Thyroid gland (tissue), 4 donors: ENCODE data around the gene DPYSL4. TPM values are rescaled to one million over a fixed set of nuclear protein-coding genes. Genes with fewer than 3 reads are reported as not detected.
"Not testable (repeated sequence)": the region's sequence is repeated elsewhere in the genome, so short reads cannot be mapped to it uniquely, and the experiment has no call there.

Source experiments
- DNase-seq, 2 donors: peaks; one replicate each; pipeline ENCODE4 v3.0.0-alpha.2; 2019
- H3K27ac ChIP-seq, 3 donors: fragments of 200-600 bp; sonication (generic); 1 replicate in 2 of 3; 2 replicates in 1 of 3; pipeline ENCODE4 v1.5.1; 2016 to 2019; ENCODE audit warnings: mild to moderate bottlenecking in 1 of 3, moderate library complexity in 1 of 3
- H3K27me3 ChIP-seq: fragments of 200-600 bp; sonication (generic); one replicate; pipeline ENCODE4 v1.5.1; 2019
- H3K36me3 ChIP-seq, 2 donors: fragments of 200-600 bp; sonication (generic); one replicate each; pipeline ENCODE4 v1.5.1; 2016 to 2019
- H3K4me1 ChIP-seq, 2 donors: fragments of 200-600 bp; sonication (generic); one replicate each; pipeline ENCODE4 v1.5.1; 2017 to 2019
- H3K4me3 ChIP-seq, 3 donors: fragments of 200-600 bp; sonication (generic); replicated peaks in 1 of 3; 1 replicate in 2 of 3; 2 replicates in 1 of 3; pipeline ENCODE4 v1.5.1; 2016; ENCODE audit warnings: mild to moderate bottlenecking in 1 of 3
- H3K9me3 ChIP-seq: fragments of 200-600 bp; sonication (generic); one replicate; pipeline ENCODE4 v1.5.1; 2017
- POLR2A ChIP-seq, 2 donors: fragments of 450-650 bp; IDR thresholded peaks; one replicate each; pipeline ENCODE4 v1.6.1; 2017; ENCODE audit warnings: antibody characterized with exemption in 2 of 2, mild to moderate bottlenecking in 2 of 2, moderate library complexity in 1 of 2
- WGBS, 2 donors: methylation state at CpG; one replicate each; pipeline ENCODE4 v1.1.5; 2017; 5-methylcytosine and 5-hydroxymethylcytosine counted together
- intact Hi-C: fragments of 100-400 bp; cut with DNase I; formaldehyde crosslinking; loops from one replicate; pipeline ENCODE4 v1.15.1; 2023
- total RNA-seq, 4 donors: library from RNA; depleted of rRNA; stranded (reverse); fragments of >200 nt; gene quantifications; one replicate each; pipeline ENCODE4 v1.2.3, GENCODE V29; 2016
- TF ChIP-seq, protein P1 (sequence below), 6 experiments: fragments of 200-600 bp in 3 of 6; fragments of 450-650 bp in 3 of 6; sonication (generic) in 3 of 6; IDR thresholded peaks; one replicate each; pipeline ENCODE4 v1.5.1; 2016 to 2019; ENCODE audit warnings: antibody characterized with exemption in 6 of 6, mild to moderate bottlenecking in 2 of 6, inconsistent platforms in 1 of 6, moderate library complexity in 1 of 6

DPYSL4 gene
- total RNA-seq, 4 donors from 2014 or later, result 0.54 to 1.5 (median 0.81) TPM

- no peaks in the 10 kb centered on the region for H3K36me3 ChIP-seq
- H3K27ac ChIP-seq, result no peak overlapping the region
- 45 to 56% methylated on average over 2 of the region's 2 CpGs for WGBS, 2 donors
- no peak overlapping the region for H3K4me3 ChIP-seq
- no peaks in the 10 kb centered on the region for H3K27me3 ChIP-seq
- intact Hi-C loops, result no loop called here
- H3K9me3 ChIP-seq, result no peaks in the 10 kb centered on the region
- DNase-seq, result no peak
- TF ChIP-seq POLR2A (IDR thresholded peaks at IDR 0.05), result no peak
- TF ChIP-seq, protein P1, sequence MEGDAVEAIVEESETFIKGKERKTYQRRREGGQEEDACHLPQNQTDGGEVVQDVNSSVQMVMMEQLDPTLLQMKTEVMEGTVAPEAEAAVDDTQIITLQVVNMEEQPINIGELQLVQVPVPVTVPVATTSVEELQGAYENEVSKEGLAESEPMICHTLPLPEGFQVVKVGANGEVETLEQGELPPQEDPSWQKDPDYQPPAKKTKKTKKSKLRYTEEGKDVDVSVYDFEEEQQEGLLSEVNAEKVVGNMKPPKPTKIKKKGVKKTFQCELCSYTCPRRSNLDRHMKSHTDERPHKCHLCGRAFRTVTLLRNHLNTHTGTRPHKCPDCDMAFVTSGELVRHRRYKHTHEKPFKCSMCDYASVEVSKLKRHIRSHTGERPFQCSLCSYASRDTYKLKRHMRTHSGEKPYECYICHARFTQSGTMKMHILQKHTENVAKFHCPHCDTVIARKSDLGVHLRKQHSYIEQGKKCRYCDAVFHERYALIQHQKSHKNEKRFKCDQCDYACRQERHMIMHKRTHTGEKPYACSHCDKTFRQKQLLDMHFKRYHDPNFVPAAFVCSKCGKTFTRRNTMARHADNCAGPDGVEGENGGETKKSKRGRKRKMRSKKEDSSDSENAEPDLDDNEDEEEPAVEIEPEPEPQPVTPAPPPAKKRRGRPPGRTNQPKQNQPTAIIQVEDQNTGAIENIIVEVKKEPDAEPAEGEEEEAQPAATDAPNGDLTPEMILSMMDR (IDR thresholded peaks at IDR 0.05), result no peak
- H3K4me1 ChIP-seq, result peaks cover 11 to 15% of the 10 kb centered on the region in 2 donors
These were observed 28.5 kb upstream of the DPYSL4 start for GRCh38 chr10:132158122-132158741.

- DNase-seq, result no peak
- Histone ChIP-seq H3K9me3 (no peaks in the 10 kb centered on the region), H3K4me3 (no peak overlapping the region), H3K27ac (no peak overlapping the region), H3K27me3 (no peaks in the 10 kb centered on the region), H3K4me1 (peaks cover 11 to 16% of the 10 kb centered on the region in 2 donors), H3K36me3 (no peaks in the 10 kb centered on the region)
- intact Hi-C loops, result no loop called here
- TF ChIP-seq, protein P1 (IDR thresholded peaks at IDR 0.05), result no peak
- no peak for TF ChIP-seq POLR2A (IDR thresholded peaks at IDR 0.05)
- WGBS, 2 donors, result 60% methylated on average over 1 of the region's 7 CpGs; no CpG with 5 or more reads in 1 of the 2 donors
These were observed 27.9 kb upstream of the DPYSL4 start for GRCh38 chr10:132158823-132159222.

GRCh38 chr10:132159302-132160230 is 27.2 kb upstream of the DPYSL4 start:
- WGBS, 2 donors, result 100% methylated on average over 2 of the region's 7 CpGs; no CpG with 5 or more reads in 1 of the 2 donors
- H3K27ac ChIP-seq, DNase-seq, intact Hi-C loops, H3K4me3 ChIP-seq, H3K9me3 ChIP-seq, H3K36me3 ChIP-seq, H3K27me3 ChIP-seq: not testable (repeated sequence)
- H3K4me1 ChIP-seq, result peaks cover 11 to 16% of the 10 kb centered on the region in 2 donors

DNA sequence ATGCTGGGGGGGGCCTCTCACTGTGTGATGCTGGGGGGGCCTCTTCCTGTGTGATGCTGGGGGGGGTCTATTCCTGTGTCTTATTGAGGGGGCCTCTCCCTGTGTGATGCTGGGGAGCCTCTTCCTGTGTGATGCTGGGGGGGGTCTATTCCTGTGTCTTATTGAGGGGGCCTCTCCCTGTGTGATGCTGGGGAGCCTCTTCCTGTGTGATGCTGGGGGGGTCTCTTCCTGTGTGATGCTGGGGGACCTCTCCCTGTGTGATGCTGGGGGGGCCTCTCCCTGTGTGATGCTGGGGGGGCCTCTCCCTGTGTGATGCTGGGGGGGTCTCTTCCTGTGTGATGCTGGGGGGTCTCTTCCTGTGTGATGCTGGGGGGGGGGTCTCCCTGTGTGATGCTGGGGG is 26.5 kb upstream of the DPYSL4 start:
- DNase-seq, H3K27ac ChIP-seq, H3K36me3 ChIP-seq, intact Hi-C loops, H3K27me3 ChIP-seq, H3K4me3 ChIP-seq, H3K9me3 ChIP-seq: not testable (repeated sequence)
- peaks cover 11 to 16% of the 10 kb centered on the region in 2 donors for H3K4me1 ChIP-seq

DNA sequence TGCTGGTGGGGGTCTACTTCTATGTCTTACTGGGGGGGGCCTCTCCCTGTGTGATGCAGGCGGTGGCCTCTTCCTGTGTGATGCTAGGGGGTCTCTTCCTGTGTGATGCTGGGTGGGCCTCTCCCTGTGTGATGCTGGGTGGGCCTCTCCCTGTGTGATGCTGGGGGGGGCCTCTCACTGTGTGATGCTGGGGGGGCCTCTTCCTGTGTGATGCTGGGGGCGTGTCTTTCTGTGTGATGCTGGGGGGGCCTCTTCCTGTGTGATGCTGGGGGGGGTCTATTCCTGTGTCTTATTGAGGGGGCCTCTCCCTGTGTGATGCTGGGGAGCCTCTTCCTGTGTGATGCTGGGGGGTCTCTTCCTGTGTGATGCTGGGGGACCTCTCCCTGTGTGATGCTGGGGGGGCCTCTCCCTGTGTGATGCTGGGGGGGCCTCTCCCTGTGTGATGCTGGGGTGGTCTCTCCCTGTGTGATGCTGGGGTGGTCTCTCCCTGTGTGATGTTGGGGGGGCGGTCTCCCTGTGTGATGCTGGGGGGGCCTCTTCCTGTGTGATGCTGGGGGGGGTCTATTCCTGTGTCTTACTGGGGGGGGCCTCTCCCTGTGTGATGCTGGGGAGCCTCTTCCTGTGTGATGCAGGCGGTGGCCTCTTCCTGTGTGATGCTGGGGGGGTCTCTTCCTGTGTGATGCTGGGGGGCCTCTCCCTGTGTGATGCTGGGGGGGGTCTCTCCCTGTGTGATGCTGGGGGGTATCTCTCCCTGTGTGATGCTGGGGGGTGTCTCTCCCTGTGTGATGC is 25.7 kb upstream of the DPYSL4 start:
- intact Hi-C loops, DNase-seq, H3K36me3 ChIP-seq, H3K4me3 ChIP-seq, H3K9me3 ChIP-seq, H3K27ac ChIP-seq, H3K27me3 ChIP-seq: not testable (repeated sequence)
- peaks cover 11 to 16% of the 10 kb centered on the region in 2 donors for H3K4me1 ChIP-seq
- no CpG with 5 or more reads among the region's 4 CpGs for WGBS, 2 donors

DNA sequence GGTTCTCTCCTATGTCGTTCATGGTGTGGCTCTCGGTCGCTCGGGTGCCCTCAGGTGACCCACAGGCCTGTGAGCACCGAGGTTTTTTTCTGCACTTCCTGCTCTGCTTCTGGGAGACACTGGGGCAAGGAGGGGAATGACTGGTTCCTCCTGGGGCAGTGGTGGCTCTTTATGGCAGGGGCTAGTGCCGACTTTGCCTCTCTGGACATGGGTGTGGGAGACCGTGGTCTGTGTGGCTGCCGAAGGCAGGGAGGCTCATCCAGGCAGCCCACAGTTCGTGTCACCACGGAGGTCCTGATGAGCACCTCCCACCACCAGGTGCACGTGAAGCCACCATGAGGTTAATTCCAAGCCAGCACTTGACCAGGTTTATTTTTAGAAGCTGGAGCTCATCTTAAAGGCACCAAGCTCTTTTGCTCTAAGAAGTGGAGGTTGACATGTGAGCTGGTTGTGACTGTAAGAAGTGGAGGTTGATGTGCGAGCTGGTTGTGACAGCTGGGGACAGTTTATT is 24.7 kb upstream of the DPYSL4 start:
- no peak for DNase-seq
- Histone ChIP-seq H3K4me1 (peaks cover 11 to 16% of the 10 kb centered on the region in 2 donors), H3K36me3 (no peaks in the 10 kb centered on the region), H3K9me3 (no peaks in the 10 kb centered on the region), H3K27me3 (no peaks in the 10 kb centered on the region), H3K4me3 (no peak overlapping the region), H3K27ac (no peak overlapping the region)
- TF ChIP-seq POLR2A (IDR thresholded peaks at IDR 0.05), result no peak
- TF ChIP-seq, protein P1 (IDR thresholded peaks at IDR 0.05), result no peak
- 27 to 34% methylated on average over 6 to 11 of the region's 12 CpGs for WGBS, 2 donors
- intact Hi-C loops, result no loop called here
